AG04450 (cell line): Measurements from ENCODE around the gene KCNIP3. TPM values are rescaled to one million over a fixed set of nuclear protein-coding genes. Genes with fewer than 3 reads are reported as not detected.

Experiments
- CTCF ChIA-PET: fragments of 300-600, 350-600 bp; formaldehyde crosslinking; extraction: SDS; loops from one replicate; lab custom pipeline; 2022; ENCODE audit warnings: antibody characterized with exemption, inconsistent platforms; lab: Charles Lee
- POLR2A ChIA-PET: fragments of 350-600 bp; formaldehyde crosslinking; extraction: SDS; loops from one replicate; lab custom pipeline; 2021; ENCODE audit warnings: antibody characterized with exemption, inconsistent platforms; lab: Yijun Ruan, JAX
- DNase-seq: peaks from one replicate; pipeline ENCODE4 v3.0.0-alpha.2; 2011; ENCODE audit warnings: low read depth, low spot score
- H3K27ac ChIP-seq: one replicate; pipeline ENCODE4 v1.5.1; 2012; ENCODE audit warnings: low read depth, low read length, control low read depth
- H3K27me3 ChIP-seq: one replicate; pipeline ENCODE4 v1.6.0; 2012; ENCODE audit warnings: low read length; ENCODE audit not compliant: control insufficient read depth, insufficient read depth
- H3K4me3 ChIP-seq: 2 replicates; pipeline ENCODE4 v1.5.1; 2011; ENCODE audit warnings: mild to moderate bottlenecking, low read depth, low read length, control low read depth
- H3K9me3 ChIP-seq: 2 replicates; pipeline ENCODE4 v1.5.1; 2012; ENCODE audit warnings: low read length; ENCODE audit not compliant: control insufficient read depth, insufficient read depth
- polyA plus RNA-seq: library from polyadenylated mRNA; depleted of rRNA; stranded (reverse); fragments of >200 nt; gene quantifications from 2 replicates; pipeline ENCODE4 v1.2.3, GENCODE V29; 2011
- TF ChIP-seq, protein P1 (sequence below): IDR thresholded peaks from 2 replicates; pipeline ENCODE4 v1.5.1; 2011; ENCODE audit warnings: low read depth, low read length, control low read depth, inconsistent platforms

KCNIP3 gene
- polyA plus RNA-seq, 1 experiment: 0.12 TPM

DNA sequence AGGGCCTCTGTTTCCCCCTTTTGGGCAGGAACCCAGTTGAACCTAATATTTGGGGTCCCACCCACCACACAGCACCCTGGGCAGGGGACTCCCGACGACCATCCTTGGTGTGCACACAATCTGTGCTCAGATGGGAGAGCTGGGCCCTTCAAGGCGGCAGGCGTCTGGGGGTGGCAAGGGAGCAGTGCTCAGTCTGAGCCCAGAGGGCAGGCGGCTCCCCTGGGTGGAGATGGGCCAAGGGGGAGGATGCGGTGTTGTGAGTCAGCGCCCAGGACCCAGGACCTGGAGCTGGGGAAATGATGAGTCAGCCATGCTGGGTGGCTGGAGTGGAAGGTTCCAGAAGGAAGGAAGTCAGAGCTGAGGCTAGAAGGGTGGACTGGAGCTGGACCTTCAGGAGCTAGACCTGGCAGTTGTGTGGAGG, 19.1 kb upstream of the KCNIP3 start:
- H3K27me3 ChIP-seq: no peaks in the 10 kb centered on the region
- CTCF ChIA-PET: no interaction called here
- H3K4me3 ChIP-seq: no peak overlapping the region
- POLR2A ChIA-PET: no interaction called here
- DNase-seq: no peak
- TF ChIP-seq, protein P1, sequence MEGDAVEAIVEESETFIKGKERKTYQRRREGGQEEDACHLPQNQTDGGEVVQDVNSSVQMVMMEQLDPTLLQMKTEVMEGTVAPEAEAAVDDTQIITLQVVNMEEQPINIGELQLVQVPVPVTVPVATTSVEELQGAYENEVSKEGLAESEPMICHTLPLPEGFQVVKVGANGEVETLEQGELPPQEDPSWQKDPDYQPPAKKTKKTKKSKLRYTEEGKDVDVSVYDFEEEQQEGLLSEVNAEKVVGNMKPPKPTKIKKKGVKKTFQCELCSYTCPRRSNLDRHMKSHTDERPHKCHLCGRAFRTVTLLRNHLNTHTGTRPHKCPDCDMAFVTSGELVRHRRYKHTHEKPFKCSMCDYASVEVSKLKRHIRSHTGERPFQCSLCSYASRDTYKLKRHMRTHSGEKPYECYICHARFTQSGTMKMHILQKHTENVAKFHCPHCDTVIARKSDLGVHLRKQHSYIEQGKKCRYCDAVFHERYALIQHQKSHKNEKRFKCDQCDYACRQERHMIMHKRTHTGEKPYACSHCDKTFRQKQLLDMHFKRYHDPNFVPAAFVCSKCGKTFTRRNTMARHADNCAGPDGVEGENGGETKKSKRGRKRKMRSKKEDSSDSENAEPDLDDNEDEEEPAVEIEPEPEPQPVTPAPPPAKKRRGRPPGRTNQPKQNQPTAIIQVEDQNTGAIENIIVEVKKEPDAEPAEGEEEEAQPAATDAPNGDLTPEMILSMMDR: no peak
- no peak overlapping the region for H3K27ac ChIP-seq
- peaks cover 72% of the 10 kb centered on the region for H3K9me3 ChIP-seq

DNA sequence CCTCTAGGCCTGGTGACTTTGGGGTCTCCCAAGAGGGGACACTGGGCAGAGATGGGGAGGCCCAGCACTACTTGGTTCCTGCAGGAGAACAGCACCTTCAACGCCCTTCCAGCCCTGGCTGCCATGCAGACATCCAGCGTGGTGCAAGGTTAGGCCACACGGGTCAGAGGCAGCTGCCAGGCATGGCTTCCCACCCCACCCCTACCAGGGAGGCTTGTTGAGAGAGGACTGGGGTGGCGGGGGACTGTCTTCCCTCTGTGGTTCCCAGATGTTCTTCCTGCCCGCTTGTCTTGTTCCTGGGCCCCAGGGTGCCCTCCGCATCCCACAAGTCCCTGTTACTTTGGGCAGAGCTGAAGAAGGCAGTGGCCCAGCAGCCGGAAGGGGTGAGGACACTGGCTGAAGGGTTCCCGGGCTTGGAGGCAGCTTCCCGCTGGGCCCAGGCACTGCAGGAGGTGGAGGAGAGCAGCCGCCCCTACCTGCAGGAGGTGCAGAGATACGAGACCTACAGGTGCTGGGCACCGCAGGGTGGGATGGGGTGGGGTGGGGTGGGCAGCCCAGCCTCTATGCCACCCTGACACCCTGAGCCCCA, 18.4 kb upstream of the KCNIP3 start:
- no peak overlapping the region for H3K27ac ChIP-seq
- H3K4me3 ChIP-seq: no peak overlapping the region
- H3K27me3 ChIP-seq: no peaks in the 10 kb centered on the region
- CTCF ChIA-PET: no interaction called here
- POLR2A ChIA-PET: no interaction called here
- TF ChIP-seq, protein P1: no peak
- peaks cover 73% of the 10 kb centered on the region for H3K9me3 ChIP-seq
- no peak for DNase-seq

DNA sequence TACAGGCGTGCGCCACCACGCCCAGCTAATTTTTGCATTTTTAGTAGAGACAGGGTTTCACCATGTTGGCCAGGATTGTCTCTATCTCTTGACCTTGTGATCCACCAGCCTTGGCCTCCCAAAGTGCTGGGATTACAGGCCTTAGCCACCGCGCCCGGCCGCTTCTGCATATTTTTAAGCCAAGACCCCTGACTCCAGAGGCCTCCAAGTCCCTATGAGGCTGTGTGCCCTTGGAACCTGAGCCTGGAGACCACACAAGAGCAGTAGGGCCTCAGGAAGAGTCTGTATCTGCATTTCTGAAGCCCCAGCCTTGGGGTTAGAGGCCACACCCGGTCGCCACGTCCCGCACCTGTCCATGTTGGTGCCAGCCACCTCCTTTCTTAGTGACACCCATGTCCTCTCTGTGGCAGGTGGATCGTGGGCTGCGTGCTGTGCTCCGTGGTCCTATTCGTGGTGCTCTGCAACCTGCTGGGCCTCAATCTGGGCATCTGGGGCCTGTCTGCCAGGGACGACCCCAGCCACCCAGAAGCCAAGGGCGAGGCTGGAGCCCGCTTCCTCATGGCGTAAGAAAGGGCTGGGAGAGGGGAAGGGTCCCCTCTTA, 17.6 kb upstream of the KCNIP3 start:
- H3K27ac ChIP-seq: no peak overlapping the region
- H3K27me3 ChIP-seq: no peaks in the 10 kb centered on the region
- peaks cover 68% of the 10 kb centered on the region for H3K9me3 ChIP-seq
- no peak overlapping the region for H3K4me3 ChIP-seq
- no peak for DNase-seq
- CTCF ChIA-PET: no interaction called here
- POLR2A ChIA-PET: no interaction called here
- TF ChIP-seq, protein P1: no peak

DNA sequence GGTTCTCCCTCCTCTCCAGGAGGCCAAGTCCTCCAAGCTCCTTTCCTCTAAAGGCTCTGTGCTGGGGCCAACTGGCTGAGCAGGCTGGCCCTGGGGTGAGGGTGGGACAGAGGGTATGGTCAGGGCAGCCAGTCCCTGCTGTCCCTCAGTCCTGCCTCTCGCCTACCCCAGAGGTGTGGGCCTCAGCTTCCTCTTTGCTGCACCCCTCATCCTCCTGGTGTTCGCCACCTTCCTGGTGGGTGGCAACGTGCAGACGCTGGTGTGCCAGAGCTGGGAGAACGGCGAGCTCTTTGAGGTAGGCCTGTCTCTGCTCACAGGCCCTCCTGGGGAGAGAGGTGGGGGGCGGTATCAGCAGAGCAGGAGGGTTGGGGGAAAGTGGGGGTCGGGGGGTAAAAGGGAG, 16.1 kb upstream of the KCNIP3 start:
- peaks cover 59% of the 10 kb centered on the region for H3K9me3 ChIP-seq
- no peak for DNase-seq
- no peaks in the 10 kb centered on the region for H3K27me3 ChIP-seq
- H3K4me3 ChIP-seq: no peak overlapping the region
- ChIA-PET CTCF (no interaction called here), POLR2A (no interaction called here)
- TF ChIP-seq, protein P1: no peak
- no peak overlapping the region for H3K27ac ChIP-seq

DNA sequence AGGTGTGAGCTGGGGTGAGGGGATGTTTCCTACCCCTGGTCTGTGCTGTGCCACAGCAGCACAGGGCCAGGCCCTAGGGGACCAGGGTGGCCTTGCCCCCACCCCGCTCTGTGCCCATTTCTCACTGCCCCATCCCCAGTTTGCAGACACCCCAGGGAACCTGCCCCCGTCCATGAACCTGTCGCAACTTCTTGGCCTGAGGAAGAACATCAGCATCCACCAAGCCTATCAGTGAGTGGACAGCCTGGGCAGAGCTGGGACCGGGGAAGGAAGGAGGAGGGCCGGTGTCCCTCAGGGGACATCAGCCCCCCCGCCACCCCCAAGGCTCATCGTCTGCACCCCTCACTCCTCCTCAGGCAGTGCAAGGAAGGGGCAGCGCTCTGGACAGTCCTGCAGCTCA, 15.4 kb upstream of the KCNIP3 start:
- Histone ChIP-seq H3K9me3 (peaks cover 52% of the 10 kb centered on the region), H3K4me3 (no peak overlapping the region), H3K27me3 (no peaks in the 10 kb centered on the region), H3K27ac (no peak overlapping the region)
- no peak for DNase-seq
- TF ChIP-seq, protein P1: no peak
- ChIA-PET POLR2A (no interaction called here), CTCF (no interaction called here)
